HG02623 (cell line): ENCODE measurements around the gene CAMK1.

Experiments used
- ATAC-seq: cut with Tn5 transposase; IDR thresholded peaks from one replicate; pipeline ENCODE4 v1.9.1; 2021; ENCODE audit warnings: moderate library complexity; ENCODE audit not compliant: unreplicated experiment

CAMK1 gene

GRCh38 chr3:9713142-9713541 lies 56.6 kb downstream of the CAMK1 start:
- ATAC-seq, result no peak

- ATAC-seq, result no peak
These were observed 57.3 kb downstream of the CAMK1 start for GRCh38 chr3:9712415-9712814.

- ATAC-seq, result no peak
These were observed 59.5 kb downstream of the CAMK1 start for GRCh38 chr3:9710174-9710739.
